ENCODE data around the gene CACNA2D2.

GRCh38 chr3:50374363-50375257 lies 128.8 kb downstream of the CACNA2D2 start:
- no peak for TF ChIP-seq CTCF (IDR thresholded peaks at IDR 0.05)
- no peak for TF ChIP-seq POLR2A (IDR thresholded peaks at IDR 0.05)
- TF ChIP-seq POLR2AphosphoS5 (IDR thresholded peaks at IDR 0.05; ENCODE audit: insufficient read depth in 1 of 2, low read depth in 1 of 2): no peak
